GM08714 (cell line): ENCODE data around the gene MYD88.
"Not testable (repeated sequence)": the region's sequence is repeated elsewhere in the genome, so short reads cannot be mapped to it uniquely, and the experiment has no call there.

Experiments used
- H3K4me3 ChIP-seq: fragments of 200-500 bp; sonication (Bioruptor generic); 2 replicates; pipeline ENCODE4 v1.5.1; 2014; ENCODE audit warnings: mild to moderate bottlenecking, low read length, inconsistent platforms
- ZNF274 ChIP-seq: IDR thresholded peaks from 2 replicates; pipeline ENCODE4 v1.6.1; 2012; ENCODE audit warnings: mild to moderate bottlenecking, low read depth, low read length

The MYD88 gene

GRCh38 chr3:38127611-38128302, 10.7 kb upstream of the MYD88 start:
- TF ChIP-seq ZNF274: no peak
- H3K4me3 ChIP-seq: no peak overlapping the region

GRCh38 chr3:38128303-38128655, 10.2 kb upstream of the MYD88 start:
- H3K4me3 ChIP-seq: no peak overlapping the region
- TF ChIP-seq ZNF274: no peak

- H3K4me3 ChIP-seq: no peak overlapping the region
- TF ChIP-seq ZNF274: no peak
These were observed 9.4 kb upstream of the MYD88 start for GRCh38 chr3:38129058-38129457.

- TF ChIP-seq ZNF274: no peak
- H3K4me3 ChIP-seq: no peak overlapping the region
These were observed 7.8 kb upstream of the MYD88 start for GRCh38 chr3:38130631-38131065.

GRCh38 chr3:38131621-38132369, 6.7 kb upstream of the MYD88 start:
- H3K4me3 ChIP-seq: no peak overlapping the region
- no peak for TF ChIP-seq ZNF274

GRCh38 chr3:38133209-38133556, 5.3 kb upstream of the MYD88 start:
- TF ChIP-seq ZNF274: no peak
- H3K4me3 ChIP-seq: no peak overlapping the region

- no peak for TF ChIP-seq ZNF274
- H3K4me3 ChIP-seq: no peak overlapping the region
These were observed 4.7 kb upstream of the MYD88 start for GRCh38 chr3:38133557-38134405.

- H3K4me3 ChIP-seq: not testable (repeated sequence)
These were observed 3.8 kb upstream of the MYD88 start for GRCh38 chr3:38134517-38135143.

- H3K4me3 ChIP-seq: peak overlapping the region; percentile 92
These were observed 2.7 kb upstream of the MYD88 start for GRCh38 chr3:38135621-38136277.

GRCh38 chr3:38136393-38136776, 2.1 kb upstream of the MYD88 start:
- no peak for TF ChIP-seq ZNF274

GRCh38 chr3:38136777-38137614, 1.5 kb upstream of the MYD88 start, which contains the start of gene ACAA1:
TSS of gene ACAA1 (minus strand) at chr3:38137127. CDS start at chr3:38137035, 92 bp downstream.
- H3K4me3 ChIP-seq: peak within 1 kb of the TSS; percentile 92
- no peak for TF ChIP-seq ZNF274

More at GRCh38 chr3:38136393-38136776, 2.1 kb upstream of the MYD88 start:
- peak overlapping the region; percentile 92 for H3K4me3 ChIP-seq

- TF ChIP-seq ZNF274: no peak
- H3K4me3 ChIP-seq: peak overlapping the region; percentile 87
These were observed 679 bp upstream of the MYD88 start for GRCh38 chr3:38137615-38138348.
